HG02943 (cell line): ENCODE results near the gene STARD10.
A peak's percentile ranks its signal among the peaks of the same experiment; 100 is the strongest.

Source experiments
- ATAC-seq: cut with Tn5 transposase; IDR thresholded peaks from one replicate; pipeline ENCODE4 v1.9.1; 2021; ENCODE audit warnings: mild to moderate bottlenecking, low read depth, moderate library complexity; ENCODE audit not compliant: unreplicated experiment

STARD10 gene

GRCh38 chr11:72750556-72751115, 43.2 kb downstream of the STARD10 start:
- no peak for ATAC-seq

DNA sequence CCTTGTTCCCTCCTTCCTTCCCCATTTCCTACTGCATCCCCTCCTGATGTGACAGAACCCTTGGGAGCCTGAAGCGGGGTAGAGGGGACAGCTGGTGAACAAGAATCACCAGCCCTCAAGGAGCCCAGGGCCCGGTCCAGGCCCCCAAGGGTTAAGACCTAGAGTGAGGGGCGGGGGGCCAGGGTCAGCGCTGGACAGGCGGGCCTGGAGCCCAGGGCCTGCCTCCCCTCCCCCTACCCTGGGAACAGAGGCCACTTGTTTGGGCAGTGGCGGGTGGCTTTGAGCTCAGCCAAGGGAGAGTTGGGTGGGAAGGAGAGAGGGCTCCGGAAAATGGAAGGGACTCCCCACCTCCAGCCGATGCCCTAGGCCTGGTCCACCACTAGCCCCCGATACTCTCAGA, 43.8 kb downstream of the STARD10 start:
- no peak for ATAC-seq

DNA sequence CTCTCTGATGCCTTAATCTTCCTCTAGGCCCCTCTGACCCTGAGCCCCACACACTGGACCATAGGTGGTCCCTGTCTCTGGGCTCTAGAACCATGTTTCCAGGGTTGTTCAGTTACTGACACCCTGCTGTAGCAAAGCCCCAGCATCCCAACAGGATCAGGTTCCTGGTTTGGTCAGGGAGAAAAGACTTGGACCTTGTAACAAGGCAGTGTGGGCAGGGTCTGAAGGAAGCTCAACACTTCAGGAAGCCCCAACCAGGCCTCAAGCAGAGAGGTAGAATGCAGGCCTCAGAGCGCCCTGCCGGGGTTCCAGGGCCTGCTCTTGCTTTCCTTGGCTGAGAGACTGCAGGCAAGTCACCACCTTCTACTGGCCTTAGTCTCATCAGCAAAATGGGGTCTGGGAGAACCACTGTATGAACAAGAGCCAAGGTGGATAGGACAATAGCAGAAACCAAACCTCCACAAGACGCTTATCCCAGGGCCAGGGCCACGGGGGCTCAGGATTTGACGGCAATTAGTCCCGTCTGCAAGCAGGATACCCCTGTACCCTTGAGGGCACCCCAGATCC, 46.5 kb downstream of the STARD10 start:
- no peak for ATAC-seq

- ATAC-seq, result no peak
Observed at GRCh38 chr11:72746821-72747220, 47.0 kb downstream of the STARD10 start.

GRCh38 chr11:72745925-72746550, 47.8 kb downstream of the STARD10 start:
- ATAC-seq, result no peak

- no peak for ATAC-seq
Observed at GRCh38 chr11:72745511-72745910, 48.3 kb downstream of the STARD10 start.

DNA sequence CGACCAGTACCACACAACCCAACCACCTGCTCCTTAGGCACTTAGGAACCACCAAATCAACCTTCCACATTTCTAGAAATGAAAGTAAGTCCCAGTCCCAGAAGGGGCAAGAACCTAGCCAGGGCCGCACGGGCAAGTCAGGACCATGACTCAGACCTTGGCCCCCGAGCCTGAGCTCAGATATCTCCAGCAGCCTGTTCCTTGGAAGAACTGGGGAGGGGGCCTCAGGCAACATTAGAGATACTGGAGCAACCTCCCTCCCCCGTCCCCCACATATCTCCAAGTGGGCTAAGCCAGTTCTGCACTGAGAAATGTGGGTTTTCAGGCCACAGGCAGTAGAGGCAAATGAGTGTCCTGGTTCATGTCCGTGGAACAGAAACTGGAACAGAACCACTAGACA, 49.4 kb downstream of the STARD10 start:
- ATAC-seq, result no peak

DNA sequence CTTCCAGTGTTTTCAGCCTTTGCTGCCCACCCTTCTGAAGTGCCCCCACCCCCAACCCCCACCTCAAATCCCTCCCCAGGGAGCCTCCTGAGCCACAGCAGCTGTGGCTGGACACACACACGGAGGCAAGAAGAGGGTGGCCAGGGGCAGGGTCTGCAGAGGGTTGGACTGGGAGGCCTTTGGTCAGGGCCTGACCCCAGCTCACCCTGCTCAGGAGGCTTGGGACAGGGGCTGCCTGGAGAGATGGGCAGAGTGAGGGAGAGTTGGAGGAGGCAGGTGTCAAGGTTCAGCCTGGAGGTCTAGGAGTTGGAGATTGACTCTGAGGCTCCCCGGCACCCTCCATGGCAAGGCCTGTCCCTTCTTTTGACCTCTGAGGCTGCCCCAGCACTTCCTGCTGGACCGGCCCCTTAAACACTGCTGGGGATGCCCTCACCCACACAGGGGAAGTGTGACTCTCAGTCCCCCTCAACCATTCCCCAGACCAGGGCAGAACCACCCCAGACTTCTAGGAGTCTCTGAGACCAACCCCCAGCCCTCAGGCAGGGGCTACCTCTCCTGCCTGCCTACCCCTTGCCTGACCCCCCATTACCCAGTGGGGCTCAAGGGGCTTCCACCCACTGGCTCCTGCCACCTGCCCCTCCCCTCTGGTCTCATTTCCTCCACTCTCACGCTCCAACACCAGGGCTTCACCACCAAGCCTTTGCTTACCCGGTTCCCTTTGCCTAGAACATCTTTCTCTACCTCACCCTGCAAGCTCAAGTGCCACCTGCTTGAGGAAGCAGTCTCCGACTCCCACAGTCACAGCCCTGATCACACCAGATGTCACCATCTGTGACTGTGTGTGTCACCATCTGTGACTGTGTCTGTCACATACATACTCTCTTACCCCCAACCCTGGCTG, 50.3 kb downstream of the STARD10 start:
- peak; percentile 54 for ATAC-seq

GRCh38 chr11:72742513-72743320, 51.1 kb downstream of the STARD10 start:
- ATAC-seq, result no peak

DNA sequence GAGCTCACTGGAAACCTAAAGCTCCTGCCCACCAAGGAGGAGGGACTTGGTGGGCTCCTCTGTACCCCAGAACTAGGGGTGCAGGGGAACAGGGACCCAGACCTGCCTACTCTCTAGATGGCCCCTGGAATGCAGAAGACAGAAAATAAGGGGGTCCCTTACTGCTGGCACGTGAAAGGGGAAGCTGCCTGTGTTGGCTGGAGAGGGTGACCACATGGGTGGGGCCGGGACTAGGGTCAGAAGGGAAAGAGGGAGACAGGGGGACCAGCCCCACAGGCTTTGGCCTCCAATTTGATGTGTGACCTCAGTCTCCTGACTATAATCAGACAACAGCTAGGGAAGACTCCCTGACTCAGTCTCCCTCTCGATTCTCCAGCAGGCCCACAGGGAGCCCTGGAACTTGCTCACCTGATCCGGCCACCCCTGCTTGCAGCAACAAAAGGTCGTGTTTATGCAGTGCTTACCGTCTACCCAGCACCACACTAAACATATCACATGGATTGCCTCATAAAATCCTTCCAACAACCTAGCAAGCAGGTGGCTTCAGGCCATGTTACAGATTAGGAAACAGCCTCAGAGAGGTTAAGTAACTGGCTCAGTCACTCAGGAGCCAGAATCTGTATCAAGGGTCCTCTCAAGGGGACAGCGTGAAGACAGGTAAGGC, 51.9 kb downstream of the STARD10 start:
- no peak for ATAC-seq

DNA sequence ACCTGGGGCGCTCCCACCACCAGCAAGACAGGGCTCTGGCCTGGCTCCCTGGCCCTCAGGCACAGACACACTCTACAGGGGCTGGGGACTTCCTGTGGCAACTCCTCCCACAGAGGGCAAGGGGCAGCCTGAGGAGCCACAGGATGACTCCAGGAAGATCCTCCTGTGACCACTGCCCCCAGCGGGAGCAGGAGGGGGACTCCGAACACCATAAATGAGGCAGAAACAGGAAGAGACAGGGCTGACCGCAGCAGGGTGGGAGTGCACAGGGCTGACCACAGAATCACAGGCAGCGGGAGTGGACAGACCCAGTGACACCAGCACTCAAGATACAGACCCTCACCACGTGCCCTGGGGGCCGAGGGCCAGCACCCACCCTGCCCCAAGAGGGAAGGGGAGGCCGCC, 52.4 kb downstream of the STARD10 start:
- no peak for ATAC-seq

GRCh38 chr11:72740562-72741428, 53.1 kb downstream of the STARD10 start:
- ATAC-seq, result no peak

DNA sequence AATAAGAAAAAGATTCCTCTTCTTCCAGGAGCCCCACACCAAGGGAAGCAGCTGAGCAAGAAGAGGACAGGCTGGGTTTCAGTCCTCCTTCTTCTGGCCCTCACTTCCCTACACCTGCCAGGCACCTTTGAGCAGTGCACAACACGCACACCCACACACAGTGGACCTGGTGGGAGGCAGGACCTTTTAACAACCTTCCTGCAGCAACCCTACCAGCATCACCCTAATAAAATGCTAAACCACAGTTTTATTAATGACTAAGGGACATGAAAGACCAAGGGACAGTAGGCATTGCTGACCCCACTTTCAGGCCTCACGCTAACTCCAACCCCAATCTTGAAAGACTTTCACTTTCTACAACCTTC, 53.8 kb downstream of the STARD10 start:
- ATAC-seq, result no peak

DNA sequence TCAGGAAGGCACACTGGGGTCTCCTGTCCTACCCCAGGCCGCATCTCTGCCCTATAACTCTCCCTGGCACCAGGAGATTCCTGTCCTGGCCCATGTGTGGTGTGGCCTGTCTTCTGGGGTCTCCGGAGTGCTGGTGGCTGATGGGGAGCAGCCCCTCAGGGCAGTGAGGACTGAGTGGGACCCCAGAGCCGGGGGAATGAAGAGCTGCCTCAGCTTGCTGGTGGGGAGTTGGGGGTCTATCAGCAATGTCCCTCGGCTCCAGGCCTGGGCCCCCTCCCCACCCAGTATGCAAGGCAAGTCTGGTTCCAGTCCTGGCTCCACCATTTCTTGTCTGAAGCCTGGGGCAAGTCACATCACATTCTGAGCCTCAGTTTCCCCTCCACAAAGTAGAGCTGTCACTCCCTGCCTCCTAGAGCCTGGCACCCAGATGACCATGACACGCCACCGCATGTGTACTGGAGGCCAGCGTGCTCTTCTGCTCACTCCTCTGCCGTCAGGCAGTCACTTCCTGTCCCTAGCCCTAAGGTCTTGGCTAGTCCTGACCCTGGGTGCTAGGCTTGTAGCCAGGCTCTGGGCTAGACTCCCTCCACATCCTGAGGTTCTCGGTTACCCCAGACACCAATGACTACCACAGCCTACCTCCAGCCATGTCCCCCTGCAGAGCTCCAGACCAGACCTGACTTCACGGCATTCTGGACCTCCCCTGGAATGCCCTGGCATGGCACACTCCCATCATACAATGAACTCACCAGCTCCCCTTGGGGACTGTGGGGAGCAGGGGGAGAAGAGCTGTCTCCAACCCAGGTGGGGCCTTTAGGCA, 54.4 kb downstream of the STARD10 start:
- no peak for ATAC-seq

DNA sequence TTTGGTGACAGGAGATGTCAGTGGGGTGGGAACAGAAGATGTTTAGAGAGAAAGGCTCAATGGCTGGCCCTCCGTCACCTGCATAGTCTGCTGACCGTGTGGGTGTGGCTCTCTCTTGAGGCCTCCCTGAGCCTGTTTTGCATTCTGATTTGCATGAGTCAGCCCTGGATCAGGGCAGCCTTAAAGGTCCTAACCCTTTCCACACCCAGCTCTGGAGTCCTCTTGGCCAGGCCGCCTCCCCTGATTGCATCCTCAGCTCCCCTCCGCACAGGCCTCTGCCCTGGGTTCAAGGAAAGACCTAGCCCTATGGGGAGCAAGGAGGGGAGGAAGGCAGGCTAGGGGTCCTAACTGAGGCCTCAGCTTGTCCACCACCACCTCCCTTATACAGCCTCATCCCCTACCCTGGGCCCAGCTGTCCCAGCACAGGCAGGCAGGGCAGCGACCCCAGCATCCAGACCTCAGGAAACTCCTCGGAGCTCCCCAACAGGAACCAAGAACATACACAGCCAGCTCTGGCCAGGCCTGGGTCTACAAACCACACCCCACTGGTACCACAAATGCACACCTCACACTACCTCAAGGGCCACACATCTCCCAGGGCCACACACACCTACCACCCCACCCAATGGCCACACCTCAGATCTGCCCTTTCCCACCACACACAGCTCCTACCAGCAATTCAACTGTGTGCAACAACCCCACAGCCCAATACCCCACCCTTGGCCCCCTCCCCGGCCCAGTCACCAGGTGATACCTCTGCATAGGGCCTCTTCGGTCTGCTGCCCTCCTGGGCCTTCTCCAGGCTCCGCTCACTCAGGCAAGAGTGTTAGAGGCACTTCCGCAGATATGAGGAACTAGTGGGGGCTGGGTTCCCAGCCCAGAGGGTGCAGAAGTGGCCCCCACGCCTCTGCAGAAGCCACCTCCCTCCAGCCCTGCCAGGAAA, 55.4 kb downstream of the STARD10 start:
- no peak for ATAC-seq

GRCh38 chr11:72737336-72737735, 56.5 kb downstream of the STARD10 start:
- no peak for ATAC-seq

DNA sequence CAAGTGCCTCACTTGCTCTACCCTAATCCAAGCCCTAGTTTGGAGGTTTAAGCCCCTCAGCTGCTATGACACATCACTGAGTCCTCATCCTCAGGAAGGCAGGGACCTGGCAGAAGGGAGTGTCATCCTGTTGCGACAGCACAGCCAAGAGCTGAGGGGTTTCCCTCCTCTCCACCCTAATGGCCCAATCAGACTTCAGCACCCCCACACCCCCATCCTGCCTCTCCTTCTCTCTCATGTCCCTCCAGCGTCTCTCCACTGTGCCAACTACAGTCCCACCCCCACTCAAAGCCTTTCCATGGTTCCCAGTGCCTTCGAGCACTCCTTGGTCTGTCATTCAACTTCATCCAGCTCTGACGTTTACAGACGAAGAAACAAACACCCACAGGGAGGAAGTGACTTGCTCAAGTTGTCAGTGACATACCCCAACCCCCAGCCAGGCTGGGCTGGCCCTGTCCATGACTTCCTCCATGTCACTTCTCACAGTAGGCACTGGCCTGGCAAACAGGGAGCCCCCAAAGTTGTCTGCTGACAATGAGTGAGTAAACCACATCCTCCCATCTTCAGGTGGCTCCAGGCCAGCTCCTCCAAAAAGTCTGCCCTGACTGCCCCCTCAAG, 57.3 kb downstream of the STARD10 start:
- no peak for ATAC-seq
